ENCODE data around the gene SAAL1.

- no peak for TF ChIP-seq GATA2 (IDR thresholded peaks at IDR 0.05; ENCODE audit: low read depth, low read length)
- TF ChIP-seq GATA3 (IDR thresholded peaks at IDR 0.05; ENCODE audit: low read depth, low read length), result no peak
Observed at GRCh38 chr11:18115360-18116127, 9.7 kb upstream of the SAAL1 start.

All from SH-SY5Y (cell line).